Measurements from ENCODE around the gene PLAU. TPM values are rescaled to one million over a fixed set of nuclear protein-coding genes. Genes with fewer than 3 reads are reported as not detected.

Gene PLAU
- total RNA-seq, 1 experiment from 2014 or later, result 8.3 TPM

GRCh38 chr10:73868655-73869195 lies 42.2 kb upstream of the PLAU start:
- no peaks in the 10 kb centered on the region for H3K9me3 ChIP-seq (ENCODE audit: low read depth, low read length, poor library complexity, severe bottlenecking)
- TF ChIP-seq CTCF (conservative IDR thresholded peaks at IDR 0.05; ENCODE audit: low read depth, low read length), result no peak
- no peak for TF ChIP-seq EZH2 (IDR thresholded peaks at IDR 0.05; ENCODE audit: borderline replicate concordance, low read depth, low read length, poor library complexity, severe bottlenecking)
- no peaks in the 10 kb centered on the region for H3K27me3 ChIP-seq (replicated peaks; ENCODE audit: insufficient read depth, low read depth, low read length, poor library complexity)
- CTCF ChIA-PET, result no interaction called here
- no peak overlapping the region for H3K4me3 ChIP-seq (ENCODE audit: low read depth, low read length, poor library complexity, severe bottlenecking)
- POLR2A ChIA-PET (ENCODE audit: low non-redundant PET), result no interaction called here
- H3K27ac ChIP-seq (ENCODE audit: low read depth, low read length, poor library complexity, severe bottlenecking), result no peak overlapping the region
- H3K4me1 ChIP-seq (ENCODE audit: insufficient read depth, low read length, poor library complexity, severe bottlenecking), result peaks cover 7% of the 10 kb centered on the region
- peaks cover 7% of the 10 kb centered on the region for H3K36me3 ChIP-seq (ENCODE audit: insufficient read depth, low read length, poor library complexity, severe bottlenecking)
- no TSS peak for BruUV-seq (replicated peaks)
- intact Hi-C loops (cut with micrococcal nuclease; ENCODE audit: unreplicated experiment), result no loop called here
- DNase-seq (ENCODE audit: low spot score), result no peak

- Histone ChIP-seq H3K27me3 (replicated peaks; ENCODE audit: insufficient read depth, low read depth, low read length, poor library complexity) (no peaks in the 10 kb centered on the region), H3K9me3 (ENCODE audit: low read depth, low read length, poor library complexity, severe bottlenecking) (no peaks in the 10 kb centered on the region), H3K36me3 (ENCODE audit: insufficient read depth, low read length, poor library complexity, severe bottlenecking) (peaks cover 7% of the 10 kb centered on the region), H3K4me1 (ENCODE audit: insufficient read depth, low read length, poor library complexity, severe bottlenecking) (peaks cover 7% of the 10 kb centered on the region), H3K4me3 (ENCODE audit: low read depth, low read length, poor library complexity, severe bottlenecking) (no peak overlapping the region), H3K27ac (ENCODE audit: low read depth, low read length, poor library complexity, severe bottlenecking) (no peak overlapping the region)
- CTCF ChIA-PET, result no interaction called here
- POLR2A ChIA-PET (ENCODE audit: low non-redundant PET), result no interaction called here
- intact Hi-C loops (cut with micrococcal nuclease; ENCODE audit: unreplicated experiment), result no loop called here
- no peak for DNase-seq (ENCODE audit: low spot score)
- no TSS peak for BruUV-seq (replicated peaks)
- TF ChIP-seq EZH2 (IDR thresholded peaks at IDR 0.05; ENCODE audit: borderline replicate concordance, low read depth, low read length, poor library complexity, severe bottlenecking) (no peak), CTCF (conservative IDR thresholded peaks at IDR 0.05; ENCODE audit: low read depth, low read length) (no peak)
These were observed 39.4 kb upstream of the PLAU start for GRCh38 chr10:73871295-73872189.

GRCh38 chr10:73872190-73872710 lies 38.7 kb upstream of the PLAU start:
- Histone ChIP-seq H3K27me3 (replicated peaks; ENCODE audit: insufficient read depth, low read depth, low read length, poor library complexity) (no peaks in the 10 kb centered on the region), H3K27ac (ENCODE audit: low read depth, low read length, poor library complexity, severe bottlenecking) (no peak overlapping the region), H3K4me1 (ENCODE audit: insufficient read depth, low read length, poor library complexity, severe bottlenecking) (peaks cover 7% of the 10 kb centered on the region), H3K4me3 (ENCODE audit: low read depth, low read length, poor library complexity, severe bottlenecking) (no peak overlapping the region), H3K36me3 (ENCODE audit: insufficient read depth, low read length, poor library complexity, severe bottlenecking) (peaks cover 7% of the 10 kb centered on the region), H3K9me3 (ENCODE audit: low read depth, low read length, poor library complexity, severe bottlenecking) (no peaks in the 10 kb centered on the region)
- no peak for TF ChIP-seq EZH2 (IDR thresholded peaks at IDR 0.05; ENCODE audit: borderline replicate concordance, low read depth, low read length, poor library complexity, severe bottlenecking)
- TF ChIP-seq CTCF (conservative IDR thresholded peaks at IDR 0.05; ENCODE audit: low read depth, low read length), result no peak; the same call in 1 of the 2 replicates
- POLR2A ChIA-PET (ENCODE audit: low non-redundant PET), result no interaction called here
- CTCF ChIA-PET, result interaction anchor here (0.6 kb wide), 1 partner anchor 96 kb away, joined by 3 read pairs; no protein-coding TSS in a partner anchor
- intact Hi-C loops (cut with micrococcal nuclease; ENCODE audit: unreplicated experiment), result no loop called here
- no TSS peak for BruUV-seq (replicated peaks)
- peak; percentile 39 for DNase-seq (ENCODE audit: low spot score)

Data from A673 (cell line).